ENCODE results near the gene ELP1. TPM values are rescaled to one million over a fixed set of nuclear protein-coding genes. Genes with fewer than 3 reads are reported as not detected.

Gene ELP1
- total RNA-seq, 3 donors from 2014 or later (not counting 1 experiment from before 2014, with no cell fraction given), result 21.8 to 33.0 (median 28.2) TPM

DNA sequence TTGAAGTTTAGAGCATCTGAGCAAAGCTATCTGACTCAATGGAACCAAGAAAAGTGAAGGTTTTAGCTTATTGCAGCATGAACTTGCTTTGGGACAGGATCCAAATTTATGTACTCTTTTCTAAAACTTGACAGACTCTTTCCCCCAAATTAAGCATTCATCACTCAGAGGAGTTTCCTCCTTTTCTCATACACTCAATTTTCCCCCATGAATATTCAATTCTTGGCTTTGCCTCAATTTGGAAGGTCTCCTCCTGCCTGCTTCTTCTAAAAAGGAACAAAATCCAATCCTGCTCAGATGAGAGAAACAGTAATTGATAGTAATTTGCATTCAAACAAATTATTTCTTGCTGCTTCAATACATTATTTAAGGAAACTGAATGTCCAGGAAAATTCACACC, 66.8 kb downstream of the ELP1 start:
- no peaks in the 10 kb centered on the region for H3K27me3 ChIP-seq (ENCODE audit: control insufficient read depth, insufficient read depth, low read length)
- H3K9me3 ChIP-seq (ENCODE audit: control insufficient read depth, insufficient read depth, low read length), result no peaks in the 10 kb centered on the region
- peaks cover 33% of the 10 kb centered on the region for H3K36me3 ChIP-seq (ENCODE audit: control insufficient read depth, insufficient read depth, low read length)
- no peak for ATAC-seq
- H3K27ac ChIP-seq (ENCODE audit: low read length), result no peak overlapping the region
- H3K27me3 Mint-ChIP-seq (ENCODE audit: low read depth in 2 of 2), result no peaks in the 10 kb centered on the region
- intact Hi-C loops (cut with micrococcal nuclease), result no loop called here
- TF ChIP-seq, protein P1, sequence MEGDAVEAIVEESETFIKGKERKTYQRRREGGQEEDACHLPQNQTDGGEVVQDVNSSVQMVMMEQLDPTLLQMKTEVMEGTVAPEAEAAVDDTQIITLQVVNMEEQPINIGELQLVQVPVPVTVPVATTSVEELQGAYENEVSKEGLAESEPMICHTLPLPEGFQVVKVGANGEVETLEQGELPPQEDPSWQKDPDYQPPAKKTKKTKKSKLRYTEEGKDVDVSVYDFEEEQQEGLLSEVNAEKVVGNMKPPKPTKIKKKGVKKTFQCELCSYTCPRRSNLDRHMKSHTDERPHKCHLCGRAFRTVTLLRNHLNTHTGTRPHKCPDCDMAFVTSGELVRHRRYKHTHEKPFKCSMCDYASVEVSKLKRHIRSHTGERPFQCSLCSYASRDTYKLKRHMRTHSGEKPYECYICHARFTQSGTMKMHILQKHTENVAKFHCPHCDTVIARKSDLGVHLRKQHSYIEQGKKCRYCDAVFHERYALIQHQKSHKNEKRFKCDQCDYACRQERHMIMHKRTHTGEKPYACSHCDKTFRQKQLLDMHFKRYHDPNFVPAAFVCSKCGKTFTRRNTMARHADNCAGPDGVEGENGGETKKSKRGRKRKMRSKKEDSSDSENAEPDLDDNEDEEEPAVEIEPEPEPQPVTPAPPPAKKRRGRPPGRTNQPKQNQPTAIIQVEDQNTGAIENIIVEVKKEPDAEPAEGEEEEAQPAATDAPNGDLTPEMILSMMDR (IDR thresholded peaks at IDR 0.05), result no peak
- no peak overlapping the region for H3K27ac Mint-ChIP-seq
- no peak for DNase-seq
- H3K4me3 ChIP-seq (ENCODE audit: low read length), result no peak overlapping the region
- no peaks in the 10 kb centered on the region for H3K4me1 ChIP-seq (ENCODE audit: control insufficient read depth, insufficient read depth, low read length)
- H3K4me1 Mint-ChIP-seq, result peaks cover 0 to 5% of the 10 kb centered on the region in 2 donors
- H3K9me3 Mint-ChIP-seq, result no peaks in the 10 kb centered on the region
- H3K36me3 Mint-ChIP-seq, result peaks cover 27% of the 10 kb centered on the region
- H3K4me3 Mint-ChIP-seq, result no peak overlapping the region

DNA sequence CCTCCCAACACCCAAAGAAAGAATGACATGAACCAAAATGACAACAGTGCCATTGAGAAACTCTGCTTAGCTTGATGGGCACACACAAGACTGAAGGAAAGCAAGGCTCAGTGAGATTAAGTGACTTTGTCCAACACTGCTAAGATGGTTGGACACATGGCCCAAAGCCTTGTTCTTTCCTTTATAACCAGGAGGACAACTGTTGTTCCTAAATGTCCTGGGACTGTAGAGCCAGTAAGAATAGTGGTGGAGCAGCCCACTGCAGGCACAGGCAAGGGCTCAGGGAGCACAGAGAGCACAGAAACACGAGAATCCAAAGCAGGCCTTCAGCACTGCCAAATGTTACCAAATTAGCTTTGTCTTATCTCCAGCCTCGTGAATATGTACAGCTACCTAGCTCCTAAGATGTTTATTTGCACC, 67.9 kb downstream of the ELP1 start:
- DNase-seq (no peak), ATAC-seq (no peak)
- H3K4me1 Mint-ChIP-seq, result peaks cover 0 to 5% of the 10 kb centered on the region in 2 donors
- Histone ChIP-seq H3K4me1 (ENCODE audit: control insufficient read depth, insufficient read depth, low read length) (no peaks in the 10 kb centered on the region), H3K9me3 (ENCODE audit: control insufficient read depth, insufficient read depth, low read length) (no peaks in the 10 kb centered on the region), H3K4me3 (ENCODE audit: low read length) (no peak overlapping the region), H3K27me3 (ENCODE audit: control insufficient read depth, insufficient read depth, low read length) (no peaks in the 10 kb centered on the region), H3K27ac (ENCODE audit: low read length) (no peak overlapping the region), H3K36me3 (ENCODE audit: control insufficient read depth, insufficient read depth, low read length) (peaks cover 22% of the 10 kb centered on the region)
- H3K27me3 Mint-ChIP-seq (ENCODE audit: low read depth in 2 of 2), result no peaks in the 10 kb centered on the region
- H3K36me3 Mint-ChIP-seq, result peaks cover 26% of the 10 kb centered on the region
- H3K27ac Mint-ChIP-seq, result no peak overlapping the region
- 89% methylated on average over 2 of the region's 2 CpGs for WGBS (ENCODE audit: insufficient coverage)
- TF ChIP-seq, protein P1 (IDR thresholded peaks at IDR 0.05), result no peak
- no peaks in the 10 kb centered on the region for H3K9me3 Mint-ChIP-seq
- intact Hi-C loops (cut with micrococcal nuclease), result no loop called here
- no peak overlapping the region for H3K4me3 Mint-ChIP-seq

DNA sequence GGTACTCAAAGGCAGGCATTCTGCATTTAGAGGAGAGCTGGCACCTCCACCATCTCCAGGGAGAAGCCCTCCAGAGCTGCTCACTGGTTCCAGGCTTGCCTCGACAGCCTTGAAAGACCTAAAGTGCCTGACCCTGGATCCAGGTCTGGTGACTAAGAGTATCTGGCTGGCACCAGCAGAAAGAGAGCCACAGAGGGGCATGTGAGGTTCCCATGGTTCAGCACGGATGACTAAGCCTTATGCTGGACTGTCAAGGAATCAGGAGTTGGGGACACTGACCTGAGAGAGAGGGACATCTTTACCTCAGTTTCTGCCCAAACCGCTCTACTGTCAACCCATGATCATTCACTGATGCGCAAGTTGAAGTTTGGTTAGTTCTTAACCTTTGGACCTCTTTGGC, 68.9 kb downstream of the ELP1 start:
- WGBS (ENCODE audit: insufficient coverage), result 97% methylated on average over 3 of the region's 4 CpGs
- Mint-ChIP-seq H3K4me3 (no peak overlapping the region), H3K36me3 (peaks cover 21% of the 10 kb centered on the region), H3K4me1 (peaks cover 0 to 5% of the 10 kb centered on the region in 2 donors), H3K27ac (no peak overlapping the region), H3K27me3 (ENCODE audit: low read depth in 2 of 2) (no peaks in the 10 kb centered on the region), H3K9me3 (no peaks in the 10 kb centered on the region)
- ATAC-seq, result no peak
- Histone ChIP-seq H3K4me1 (ENCODE audit: control insufficient read depth, insufficient read depth, low read length) (no peaks in the 10 kb centered on the region), H3K9me3 (ENCODE audit: control insufficient read depth, insufficient read depth, low read length) (no peaks in the 10 kb centered on the region), H3K27ac (ENCODE audit: low read length) (no peak overlapping the region), H3K36me3 (ENCODE audit: control insufficient read depth, insufficient read depth, low read length) (peaks cover 18% of the 10 kb centered on the region), H3K4me3 (ENCODE audit: low read length) (no peak overlapping the region), H3K27me3 (ENCODE audit: control insufficient read depth, insufficient read depth, low read length) (no peaks in the 10 kb centered on the region)
- intact Hi-C loops (cut with micrococcal nuclease), result no loop called here
- no peak for DNase-seq
- TF ChIP-seq, protein P1 (IDR thresholded peaks at IDR 0.05), result no peak

DNA sequence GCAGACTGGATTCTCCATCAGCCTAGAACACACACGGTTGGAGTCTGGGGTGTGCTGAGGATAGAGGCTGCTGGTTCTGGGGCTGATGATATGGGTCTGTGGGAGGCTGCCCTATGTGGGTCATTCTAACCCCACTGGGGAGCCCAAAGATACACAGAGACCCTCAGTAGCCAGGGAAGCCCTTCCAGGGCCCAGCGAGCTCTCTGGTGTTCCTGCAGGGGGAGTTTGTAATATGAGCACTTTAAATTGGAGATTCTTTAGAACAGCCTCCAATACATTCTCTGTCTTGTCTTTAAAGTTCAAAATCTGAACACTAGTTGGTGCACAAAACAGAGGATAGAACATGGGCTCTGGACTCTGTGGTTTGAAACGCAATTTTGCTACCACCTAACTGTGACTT, 69.5 kb downstream of the ELP1 start:
- WGBS (ENCODE audit: insufficient coverage), result 87% methylated on average over 3 of the region's 3 CpGs
- peaks cover 0 to 5% of the 10 kb centered on the region in 2 donors for H3K4me1 Mint-ChIP-seq
- TF ChIP-seq, protein P1 (IDR thresholded peaks at IDR 0.05), result no peak

More for the DNA sequence above, 69.5 kb downstream of the ELP1 start:
- intact Hi-C loops (cut with micrococcal nuclease), result no loop called here
- H3K36me3 Mint-ChIP-seq, result peaks cover 19% of the 10 kb centered on the region
- no peaks in the 10 kb centered on the region for H3K27me3 ChIP-seq (ENCODE audit: control insufficient read depth, insufficient read depth, low read length)
- H3K36me3 ChIP-seq (ENCODE audit: control insufficient read depth, insufficient read depth, low read length), result peaks cover 18% of the 10 kb centered on the region
- H3K27ac ChIP-seq (ENCODE audit: low read length), result no peak overlapping the region
- no peak overlapping the region for H3K27ac Mint-ChIP-seq
- DNase-seq, result no peak
- H3K4me3 ChIP-seq (ENCODE audit: low read length), result no peak overlapping the region
- no peaks in the 10 kb centered on the region for H3K9me3 ChIP-seq (ENCODE audit: control insufficient read depth, insufficient read depth, low read length)
- H3K9me3 Mint-ChIP-seq, result no peaks in the 10 kb centered on the region
- no peaks in the 10 kb centered on the region for H3K27me3 Mint-ChIP-seq (ENCODE audit: low read depth in 2 of 2)
- no peak overlapping the region for H3K4me3 Mint-ChIP-seq
- ATAC-seq, result no peak
- H3K4me1 ChIP-seq (ENCODE audit: control insufficient read depth, insufficient read depth, low read length), result no peaks in the 10 kb centered on the region

Data from natural killer cell (primary cell).